GM12873 (cell line): Measurements from ENCODE around the gene IGF2.

ENCODE experiments used
- CTCF ChIP-seq: IDR thresholded peaks from 2 replicates; pipeline ENCODE4 v1.5.1; 2012; ENCODE audit warnings: low read depth, mild to moderate bottlenecking, moderate library complexity, low read length, control low read depth; ENCODE audit not compliant: insufficient read depth; ENCODE audit errors: missing control alignments

Gene IGF2

GRCh38 chr11:2182075-2182474 lies 42.9 kb upstream of the IGF2 start:
- no peak for TF ChIP-seq CTCF

GRCh38 chr11:2180789-2181370 lies 41.7 kb upstream of the IGF2 start:
- no peak for TF ChIP-seq CTCF

- TF ChIP-seq CTCF: no peak
Measured at GRCh38 chr11:2180347-2180746, 41.2 kb upstream of the IGF2 start.

GRCh38 chr11:2179516-2179915 lies 40.3 kb upstream of the IGF2 start:
- TF ChIP-seq CTCF: no peak

- no peak for TF ChIP-seq CTCF
Measured at GRCh38 chr11:2178906-2179494, 39.8 kb upstream of the IGF2 start.

GRCh38 chr11:2177076-2177475 lies 37.9 kb upstream of the IGF2 start:
- no peak for TF ChIP-seq CTCF

GRCh38 chr11:2176389-2176900 lies 37.3 kb upstream of the IGF2 start:
- no peak for TF ChIP-seq CTCF

- no peak for TF ChIP-seq CTCF
Measured at GRCh38 chr11:2175659-2176058, 36.5 kb upstream of the IGF2 start.
